ENCODE measurements around the gene RNF5.

RNF5 gene

DNA sequence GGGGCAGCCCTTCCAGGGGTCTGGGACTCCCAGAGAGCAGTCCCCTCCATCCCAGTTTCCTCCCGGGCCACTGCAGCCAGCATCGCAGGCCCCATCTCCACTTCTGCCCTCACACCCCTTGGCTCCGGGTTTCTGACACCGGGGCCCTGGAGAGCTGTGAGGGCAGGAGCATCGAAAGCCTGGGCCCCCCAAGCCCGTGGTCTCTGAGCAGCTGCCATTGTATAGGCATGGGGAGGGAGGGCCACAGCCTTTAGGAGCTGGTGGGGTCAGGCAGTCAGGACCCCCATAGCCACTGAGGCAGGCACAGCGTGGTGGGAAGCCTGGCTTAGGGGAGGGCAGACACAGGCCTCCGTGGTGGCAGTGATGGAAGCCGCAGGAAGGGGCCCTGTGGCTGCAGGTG lies 24.0 kb downstream of the RNF5 start:
- H4K8ac ChIP-seq (ENCODE audit: low read depth, low read length) = no peak overlapping the region
- no peaks in the 10 kb centered on the region for H3K27me3 ChIP-seq (ENCODE audit: insufficient read depth, low read length)
- no peaks in the 10 kb centered on the region for H3K4me1 ChIP-seq (ENCODE audit: control insufficient read depth in 1 of 2, insufficient read depth in 2 of 2, low read length in 2 of 2)
- H3K4me3 ChIP-seq (ENCODE audit: low read depth, low read length) = no peak overlapping the region
- H3K18ac ChIP-seq (ENCODE audit: low read length) = no peak overlapping the region
- H3K36me3 ChIP-seq (ENCODE audit: control insufficient read depth in 1 of 2, insufficient read depth in 2 of 2, low read length in 2 of 2) = no peaks in the 10 kb centered on the region
- no peak overlapping the region for H3K14ac ChIP-seq (ENCODE audit: low read length)
- H4K91ac ChIP-seq (ENCODE audit: low read depth, low read length) = no peak overlapping the region
- H3K9ac ChIP-seq (ENCODE audit: low read length) = no peak overlapping the region
- no peaks in the 10 kb centered on the region for H3K9me3 ChIP-seq (ENCODE audit: insufficient read depth, low read depth, low read length)
- H2BK12ac ChIP-seq (ENCODE audit: low read length) = no peak overlapping the region
- no peak overlapping the region for H3K23ac ChIP-seq (ENCODE audit: low read length)
- no peak overlapping the region for H2AK5ac ChIP-seq (ENCODE audit: low read length)
- no peak overlapping the region for H2AFZ ChIP-seq (ENCODE audit: insufficient read depth, low read length, poor library complexity)
- no peak overlapping the region for H4K12ac ChIP-seq (ENCODE audit: low read depth, low read length)
- no peak overlapping the region for H3K4ac ChIP-seq (ENCODE audit: low read depth, low read length)
- no peaks in the 10 kb centered on the region for H3K79me1 ChIP-seq (ENCODE audit: low read length)
- H3K79me2 ChIP-seq (ENCODE audit: control insufficient read depth, insufficient read depth, low read length, poor library complexity) = no peaks in the 10 kb centered on the region
- DNase-seq = no peak
- H3K4me2 ChIP-seq (ENCODE audit: low read length) = no peak overlapping the region
- H2BK5ac ChIP-seq (ENCODE audit: low read depth, low read length, poor library complexity) = no peak overlapping the region
- no peak overlapping the region for H3K27ac ChIP-seq (ENCODE audit: low read depth, low read length)
- H2BK120ac ChIP-seq (ENCODE audit: insufficient read depth, low read length, poor library complexity) = no peak overlapping the region
- no CpG with 5 or more reads among the region's 9 CpGs for WGBS (ENCODE audit: extremely low coverage, insufficient coverage, insufficient read length)

DNA sequence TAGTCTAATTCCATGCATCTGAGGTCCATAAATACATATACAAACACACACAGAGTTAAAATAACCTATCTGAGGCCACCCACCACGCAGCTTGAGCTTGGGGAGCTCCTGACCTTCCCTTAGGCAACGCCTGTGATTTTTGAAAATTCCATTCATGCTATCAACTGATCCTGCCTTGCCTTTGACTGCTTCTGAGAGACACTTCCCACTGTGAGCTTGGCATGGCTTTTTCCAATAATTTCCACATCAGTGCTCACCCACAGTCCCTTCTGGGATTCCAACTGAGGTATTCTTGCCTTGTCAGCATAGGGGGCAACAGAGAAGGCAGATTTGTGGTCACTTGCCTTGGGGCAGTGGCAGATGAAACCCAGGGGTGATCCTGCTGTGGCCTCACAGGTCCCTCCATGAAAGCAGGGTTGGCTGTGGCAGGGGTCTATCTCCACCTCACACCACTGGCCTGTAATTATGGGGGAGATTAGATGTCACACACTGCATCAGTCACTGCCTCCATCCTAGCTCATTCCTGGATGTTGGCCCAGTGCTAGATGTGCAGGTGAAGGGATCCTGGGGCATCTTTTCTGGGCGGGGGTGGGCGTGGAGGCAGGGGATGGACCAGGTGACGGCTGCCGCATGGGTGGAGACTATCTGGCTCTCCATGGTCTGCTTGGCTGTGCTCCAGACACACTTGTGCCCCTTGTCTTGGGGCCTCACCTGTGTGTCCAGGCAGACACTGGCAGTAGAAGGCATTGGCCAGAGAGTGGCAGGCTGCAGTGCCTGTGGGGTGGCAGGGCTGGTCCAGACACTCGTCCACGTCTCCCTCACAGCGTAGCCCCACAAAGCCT lies 25.4 kb downstream of the RNF5 start:
- H3K18ac ChIP-seq (ENCODE audit: low read length) = no peak overlapping the region
- no peaks in the 10 kb centered on the region for H3K36me3 ChIP-seq (ENCODE audit: control insufficient read depth in 1 of 2, insufficient read depth in 2 of 2, low read length in 2 of 2)
- no CpG with 5 or more reads among the region's 9 CpGs for WGBS (ENCODE audit: extremely low coverage, insufficient coverage, insufficient read length)
- no peak overlapping the region for H4K8ac ChIP-seq (ENCODE audit: low read depth, low read length)
- no peak overlapping the region for H2BK120ac ChIP-seq (ENCODE audit: insufficient read depth, low read length, poor library complexity)
- no peak overlapping the region for H3K9ac ChIP-seq (ENCODE audit: low read length)
- no peaks in the 10 kb centered on the region for H3K79me1 ChIP-seq (ENCODE audit: low read length)
- no peak overlapping the region for H2BK12ac ChIP-seq (ENCODE audit: low read length)
- no peak overlapping the region for H2AK5ac ChIP-seq (ENCODE audit: low read length)
- H3K4me2 ChIP-seq (ENCODE audit: low read length) = no peak overlapping the region
- H4K12ac ChIP-seq (ENCODE audit: low read depth, low read length) = no peak overlapping the region
- no peak overlapping the region for H2BK5ac ChIP-seq (ENCODE audit: low read depth, low read length, poor library complexity)
- H3K4me3 ChIP-seq (ENCODE audit: low read depth, low read length) = no peak overlapping the region
- H3K4me1 ChIP-seq (ENCODE audit: control insufficient read depth in 1 of 2, insufficient read depth in 2 of 2, low read length in 2 of 2) = no peaks in the 10 kb centered on the region
- H3K4ac ChIP-seq (ENCODE audit: low read depth, low read length) = no peak overlapping the region
- H3K14ac ChIP-seq (ENCODE audit: low read length) = no peak overlapping the region
- no peak overlapping the region for H2AFZ ChIP-seq (ENCODE audit: insufficient read depth, low read length, poor library complexity)
- H3K23ac ChIP-seq (ENCODE audit: low read length) = no peak overlapping the region
- no peak overlapping the region for H4K91ac ChIP-seq (ENCODE audit: low read depth, low read length)
- H3K79me2 ChIP-seq (ENCODE audit: control insufficient read depth, insufficient read depth, low read length, poor library complexity) = no peaks in the 10 kb centered on the region
- H3K27me3 ChIP-seq (ENCODE audit: insufficient read depth, low read length) = no peaks in the 10 kb centered on the region
- H3K9me3 ChIP-seq (ENCODE audit: insufficient read depth, low read depth, low read length) = no peaks in the 10 kb centered on the region
- no peak for DNase-seq
- no peak overlapping the region for H3K27ac ChIP-seq (ENCODE audit: low read depth, low read length)

DNA sequence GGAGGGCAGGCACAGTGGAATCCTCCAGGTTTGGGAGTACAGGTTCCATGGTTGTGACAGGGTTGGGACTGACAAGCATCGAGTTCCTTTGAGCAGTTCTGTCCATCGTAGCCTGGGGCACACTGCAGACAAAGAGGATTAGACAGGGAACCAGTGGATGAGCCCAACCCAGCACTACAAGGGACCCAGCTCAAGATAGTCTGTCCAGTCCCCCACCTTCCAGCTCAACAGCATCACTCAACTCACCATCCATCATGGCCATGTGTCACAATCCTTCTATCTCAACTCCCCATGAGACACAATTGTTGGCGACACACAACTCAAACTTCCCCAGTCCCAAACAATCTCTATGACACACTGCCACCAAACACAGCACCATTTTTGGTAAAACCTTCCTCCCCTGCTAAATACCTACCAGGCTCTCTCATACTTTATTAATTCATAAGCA lies 26.1 kb downstream of the RNF5 start:
- H3K79me1 ChIP-seq (ENCODE audit: low read length) = no peaks in the 10 kb centered on the region
- no peak overlapping the region for H2BK120ac ChIP-seq (ENCODE audit: insufficient read depth, low read length, poor library complexity)
- H3K4me1 ChIP-seq (ENCODE audit: control insufficient read depth in 1 of 2, insufficient read depth in 2 of 2, low read length in 2 of 2) = no peaks in the 10 kb centered on the region
- no peak for DNase-seq
- no peak overlapping the region for H3K27ac ChIP-seq (ENCODE audit: low read depth, low read length)
- no peaks in the 10 kb centered on the region for H3K36me3 ChIP-seq (ENCODE audit: control insufficient read depth in 1 of 2, insufficient read depth in 2 of 2, low read length in 2 of 2)
- no peak overlapping the region for H3K23ac ChIP-seq (ENCODE audit: low read length)
- no peak overlapping the region for H2BK5ac ChIP-seq (ENCODE audit: low read depth, low read length, poor library complexity)
- WGBS (ENCODE audit: extremely low coverage, insufficient coverage, insufficient read length) = no CpG with 5 or more reads among the region's 3 CpGs
- no peak overlapping the region for H4K8ac ChIP-seq (ENCODE audit: low read depth, low read length)
- no peak overlapping the region for H4K91ac ChIP-seq (ENCODE audit: low read depth, low read length)
- no peak overlapping the region for H3K14ac ChIP-seq (ENCODE audit: low read length)
- no peak overlapping the region for H3K4me3 ChIP-seq (ENCODE audit: low read depth, low read length)
- no peak overlapping the region for H2BK12ac ChIP-seq (ENCODE audit: low read length)
- no peak overlapping the region for H2AK5ac ChIP-seq (ENCODE audit: low read length)
- H3K9me3 ChIP-seq (ENCODE audit: insufficient read depth, low read depth, low read length) = no peaks in the 10 kb centered on the region
- no peak overlapping the region for H4K12ac ChIP-seq (ENCODE audit: low read depth, low read length)
- H3K79me2 ChIP-seq (ENCODE audit: control insufficient read depth, insufficient read depth, low read length, poor library complexity) = no peaks in the 10 kb centered on the region
- no peak overlapping the region for H2AFZ ChIP-seq (ENCODE audit: insufficient read depth, low read length, poor library complexity)
- no peak overlapping the region for H3K4ac ChIP-seq (ENCODE audit: low read depth, low read length)
- H3K9ac ChIP-seq (ENCODE audit: low read length) = no peak overlapping the region
- no peak overlapping the region for H3K18ac ChIP-seq (ENCODE audit: low read length)
- no peak overlapping the region for H3K4me2 ChIP-seq (ENCODE audit: low read length)
- no peaks in the 10 kb centered on the region for H3K27me3 ChIP-seq (ENCODE audit: insufficient read depth, low read length)

DNA sequence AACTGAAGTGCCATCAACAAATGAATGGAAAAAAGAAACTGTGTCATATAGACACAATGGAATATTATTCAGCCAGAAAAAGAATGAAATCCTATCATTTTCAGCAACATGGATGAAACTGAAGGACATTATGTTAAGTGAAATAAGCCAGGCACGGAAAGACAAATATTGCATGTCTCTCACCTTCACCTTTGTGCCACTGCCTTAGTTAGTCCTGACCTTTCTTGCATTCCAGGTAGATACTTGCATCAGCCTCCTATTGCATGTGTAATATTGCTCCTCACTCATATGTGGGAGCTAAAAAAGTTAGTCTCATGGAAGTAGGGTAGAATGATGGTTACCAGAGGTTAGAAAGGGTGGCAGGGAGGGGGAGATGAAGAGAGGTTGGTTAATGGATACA lies 30.8 kb downstream of the RNF5 start:
- Histone ChIP-seq H2BK12ac (ENCODE audit: low read length) (no peak overlapping the region), H3K14ac (ENCODE audit: low read length) (no peak overlapping the region), H3K27ac (ENCODE audit: low read depth, low read length) (no peak overlapping the region), H3K9me3 (ENCODE audit: insufficient read depth, low read depth, low read length) (no peaks in the 10 kb centered on the region), H3K4ac (ENCODE audit: low read depth, low read length) (no peak overlapping the region), H4K12ac (ENCODE audit: low read depth, low read length) (no peak overlapping the region), H2AFZ (ENCODE audit: insufficient read depth, low read length, poor library complexity) (no peak overlapping the region), H3K23ac (ENCODE audit: low read length) (no peak overlapping the region), H2AK5ac (ENCODE audit: low read length) (no peak overlapping the region), H2BK5ac (ENCODE audit: low read depth, low read length, poor library complexity) (no peak overlapping the region), H3K36me3 (ENCODE audit: control insufficient read depth in 1 of 2, insufficient read depth in 2 of 2, low read length in 2 of 2) (no peaks in the 10 kb centered on the region), H3K4me2 (ENCODE audit: low read length) (no peak overlapping the region), H3K4me1 (ENCODE audit: control insufficient read depth in 1 of 2, insufficient read depth in 2 of 2, low read length in 2 of 2) (no peaks in the 10 kb centered on the region), H3K18ac (ENCODE audit: low read length) (no peak overlapping the region), H4K91ac (ENCODE audit: low read depth, low read length) (no peak overlapping the region), H4K8ac (ENCODE audit: low read depth, low read length) (no peak overlapping the region), H3K4me3 (ENCODE audit: low read depth, low read length) (no peak overlapping the region), H3K79me2 (ENCODE audit: control insufficient read depth, insufficient read depth, low read length, poor library complexity) (no peaks in the 10 kb centered on the region), H2BK120ac (ENCODE audit: insufficient read depth, low read length, poor library complexity) (no peak overlapping the region), H3K79me1 (ENCODE audit: low read length) (no peaks in the 10 kb centered on the region), H3K9ac (ENCODE audit: low read length) (no peak overlapping the region), H3K27me3 (ENCODE audit: insufficient read depth, low read length) (no peaks in the 10 kb centered on the region)
- no CpG with 5 or more reads among the region's 1 CpG for WGBS (ENCODE audit: extremely low coverage, insufficient coverage, insufficient read length)
- no peak for DNase-seq

Data from trophoblast cell (in vitro differentiated cells and primary cell).